CD4-positive, alpha-beta T cell treated with Interleukin-21 for 1 hour (primary cell): ENCODE measurements around the gene MTIF3.
"Not testable (repeated sequence)": the region's sequence is repeated elsewhere in the genome, so short reads cannot be mapped to it uniquely, and the experiment has no call there.

Experiments used
- DNase-seq: peaks from one replicate; pipeline ENCODE4 v3.0.0-alpha.2; 2020

MTIF3 gene

GRCh38 chr13:27408074-27408473, 42.3 kb downstream of the MTIF3 start:
- no peak for DNase-seq

GRCh38 chr13:27406178-27406939, 44.0 kb downstream of the MTIF3 start:
- peak; percentile 68 for DNase-seq

- no peak for DNase-seq
Observed at GRCh38 chr13:27405546-27406134, 44.7 kb downstream of the MTIF3 start.

- DNase-seq = no peak
Observed at GRCh38 chr13:27404680-27405079, 45.7 kb downstream of the MTIF3 start.

GRCh38 chr13:27403727-27404385, 46.5 kb downstream of the MTIF3 start:
- DNase-seq = no peak

- DNase-seq = no peak
Observed at GRCh38 chr13:27403203-27403678, 47.1 kb downstream of the MTIF3 start.

- DNase-seq = no peak
Observed at GRCh38 chr13:27401210-27401609, 49.2 kb downstream of the MTIF3 start.

- not testable (repeated sequence) for DNase-seq
Observed at GRCh38 chr13:27400405-27400804, 50.0 kb downstream of the MTIF3 start.

- DNase-seq = no peak
Observed at GRCh38 chr13:27398360-27398759, 52.0 kb downstream of the MTIF3 start.

- DNase-seq = no peak
Observed at GRCh38 chr13:27396252-27396846, 54.0 kb downstream of the MTIF3 start.

- DNase-seq = no peak
Observed at GRCh38 chr13:27395007-27395510, 55.3 kb downstream of the MTIF3 start.

- DNase-seq = no peak
Observed at GRCh38 chr13:27393101-27393500, 57.3 kb downstream of the MTIF3 start.

GRCh38 chr13:27391471-27391870, 58.9 kb downstream of the MTIF3 start:
- DNase-seq = no peak

- DNase-seq = no peak
Observed at GRCh38 chr13:27389891-27390290, 60.5 kb downstream of the MTIF3 start.

- DNase-seq = no peak
Observed at GRCh38 chr13:27388241-27388640, 62.1 kb downstream of the MTIF3 start.
